Amniotic epithelial cell (primary cell): ENCODE results near the gene GPR152.
A peak's percentile ranks its signal among the peaks of the same experiment; 100 is the strongest.
"Not testable (repeated sequence)": the region's sequence is repeated elsewhere in the genome, so short reads cannot be mapped to it uniquely, and the experiment has no call there.

Experiments
- DNase-seq: peaks from one replicate; pipeline ENCODE4 v3.0.0-alpha.2; 2010; ENCODE audit warnings: low read depth

Gene GPR152

GRCh38 chr11:67439321-67440228 lies 13.0 kb downstream of the GPR152 start:
- no peak for DNase-seq

- no peak for DNase-seq
These were observed 14.2 kb downstream of the GPR152 start for GRCh38 chr11:67438158-67438902.

GRCh38 chr11:67437809-67438157 lies 14.7 kb downstream of the GPR152 start:
- DNase-seq = no peak

- DNase-seq = no peak
These were observed 15.3 kb downstream of the GPR152 start, which contains the start of gene PTPRCAP for GRCh38 chr11:67437082-67437808. Gene PTPRCAP (minus strand): TSS chr11:67437682. CDS start chr11:67437619, 63 bp downstream.

GRCh38 chr11:67436459-67437081 lies 16.0 kb downstream of the GPR152 start:
- DNase-seq = peak; percentile 34

- DNase-seq = no peak
These were observed 16.6 kb downstream of the GPR152 start for GRCh38 chr11:67435727-67436458.

- no peak for DNase-seq
These were observed 17.4 kb downstream of the GPR152 start for GRCh38 chr11:67435031-67435726.

GRCh38 chr11:67434395-67434881 lies 18.1 kb downstream of the GPR152 start:
- DNase-seq = no peak

GRCh38 chr11:67433536-67434394 lies 18.8 kb downstream of the GPR152 start:
- no peak for DNase-seq

- no peak for DNase-seq
These were observed 19.7 kb downstream of the GPR152 start for GRCh38 chr11:67432655-67433349.

GRCh38 chr11:67431346-67432249 lies 20.9 kb downstream of the GPR152 start:
- DNase-seq = no peak

GRCh38 chr11:67429722-67430121 lies 22.8 kb downstream of the GPR152 start:
- no peak for DNase-seq

GRCh38 chr11:67429038-67429668 lies 23.4 kb downstream of the GPR152 start:
- DNase-seq = no peak

GRCh38 chr11:67428052-67429001 lies 24.2 kb downstream of the GPR152 start, which contains the start of gene RPS6KB2:
Gene RPS6KB2 (plus strand): TSS chr11:67428494. CDS start chr11:67428546, 52 bp downstream.
- peak; percentile 96 for DNase-seq

- not testable (repeated sequence) for DNase-seq
These were observed 25.1 kb downstream of the GPR152 start for GRCh38 chr11:67427364-67427859.
